ENCODE results near the gene SH2B3.
A peak's percentile ranks its signal among the peaks of the same experiment; 100 is the strongest.

SH2B3 gene

GRCh38 chr12:111428081-111428727 is 22.5 kb downstream of the SH2B3 start:
- DNase-seq (ENCODE audit: low read depth in 2 of 2): no peak

- no peak for DNase-seq (ENCODE audit: low read depth in 2 of 2)
Measured at GRCh38 chr12:111428728-111429175, 23.0 kb downstream of the SH2B3 start.

GRCh38 chr12:111429828-111430432 is 24.2 kb downstream of the SH2B3 start:
- DNase-seq (ENCODE audit: low read depth in 2 of 2): peak; percentile 57 to 60

GRCh38 chr12:111430433-111431353 is 25.0 kb downstream of the SH2B3 start:
- DNase-seq (ENCODE audit: low read depth in 2 of 2): peak in 1 of 2 donors; percentile 44

- no peak for DNase-seq (ENCODE audit: low read depth in 2 of 2)
Measured at GRCh38 chr12:111431772-111432171, 26.0 kb downstream of the SH2B3 start.

GRCh38 chr12:111434049-111434448 is 28.3 kb downstream of the SH2B3 start:
- no peak for DNase-seq (ENCODE audit: low read depth in 2 of 2)

GRCh38 chr12:111434680-111435338 is 29.1 kb downstream of the SH2B3 start:
- DNase-seq (ENCODE audit: low read depth in 2 of 2): peak; percentile 76

GRCh38 chr12:111435661-111436201 is 30.0 kb downstream of the SH2B3 start:
- no peak for DNase-seq (ENCODE audit: low read depth in 2 of 2)

- DNase-seq (ENCODE audit: low read depth in 2 of 2): no peak
Measured at GRCh38 chr12:111436266-111436665, 30.5 kb downstream of the SH2B3 start.

- DNase-seq (ENCODE audit: low read depth in 2 of 2): no peak
Measured at GRCh38 chr12:111436811-111437210, 31.1 kb downstream of the SH2B3 start.

GRCh38 chr12:111437816-111438454 is 32.2 kb downstream of the SH2B3 start:
- no peak for DNase-seq (ENCODE audit: low read depth in 2 of 2)

GRCh38 chr12:111438481-111438880 is 32.8 kb downstream of the SH2B3 start:
- peak in 1 of 2 donors; percentile 43 for DNase-seq (ENCODE audit: low read depth in 2 of 2)

- no peak for DNase-seq (ENCODE audit: low read depth in 2 of 2)
Measured at GRCh38 chr12:111439657-111440151, 34.0 kb downstream of the SH2B3 start.

GRCh38 chr12:111440152-111440551 is 34.4 kb downstream of the SH2B3 start:
- no peak for DNase-seq (ENCODE audit: low read depth in 2 of 2)

- DNase-seq (ENCODE audit: low read depth in 2 of 2): no peak
Measured at GRCh38 chr12:111440631-111441030, 34.9 kb downstream of the SH2B3 start.

- no peak for DNase-seq (ENCODE audit: low read depth in 2 of 2)
Measured at GRCh38 chr12:111441107-111441928, 35.6 kb downstream of the SH2B3 start.

- no peak for DNase-seq (ENCODE audit: low read depth in 2 of 2)
Measured at GRCh38 chr12:111442301-111443045, 36.8 kb downstream of the SH2B3 start.

GRCh38 chr12:111443086-111443485 is 37.4 kb downstream of the SH2B3 start:
- DNase-seq (ENCODE audit: low read depth in 2 of 2): no peak

- no peak for DNase-seq (ENCODE audit: low read depth in 2 of 2)
Measured at GRCh38 chr12:111443586-111443985, 37.9 kb downstream of the SH2B3 start.

Data from stimulated activated CD8-positive, alpha-beta memory T cell treated with anti-CD3 and anti-CD28 coated beads, Interleukin-7, amount 100 ng/mL, for 1 hour (primary cell).